Immature natural killer cell (primary cell): Measurements from ENCODE around the gene MYO1H. TPM values are rescaled to one million over a fixed set of nuclear protein-coding genes. Genes with fewer than 3 reads are reported as not detected.

Experiments
- DNase-seq, 3 donors: peaks; one replicate each; pipeline ENCODE4 v3.0.0; 2022; ENCODE audit warnings: mixed read lengths in 1 of 3
- H3K27ac Mint-ChIP-seq, 6 donors: one replicate each; pipeline ENCODE4 v1.8.0; 2020; ENCODE audit warnings: mixed read lengths in 6 of 6, mild to moderate bottlenecking in 5 of 6, inconsistent platforms in 4 of 6, moderate library complexity in 3 of 6
- H3K27me3 Mint-ChIP-seq, 3 donors: one replicate each; pipeline ENCODE4 v1.8.0; 2020 to 2021; ENCODE audit warnings: low read depth in 3 of 3, mild to moderate bottlenecking in 3 of 3, mixed read lengths in 3 of 3, moderate library complexity in 3 of 3, inconsistent platforms in 1 of 3
- H3K36me3 Mint-ChIP-seq, 3 donors: one replicate each; pipeline ENCODE4 v1.8.0; 2020; ENCODE audit warnings: mixed read lengths in 3 of 3, inconsistent platforms in 2 of 3, mild to moderate bottlenecking in 2 of 3
- H3K4me1 Mint-ChIP-seq, 2 donors: one replicate each; pipeline ENCODE4 v1.8.0; 2020; ENCODE audit warnings: inconsistent platforms in 2 of 2, mild to moderate bottlenecking in 2 of 2, mixed read lengths in 2 of 2, moderate library complexity in 1 of 2
- H3K4me3 Mint-ChIP-seq, 5 donors: one replicate each; pipeline ENCODE4 v1.8.0; 2020; ENCODE audit warnings: mild to moderate bottlenecking in 5 of 5, mixed read lengths in 5 of 5, inconsistent platforms in 3 of 5, moderate library complexity in 3 of 5
- H3K9me3 Mint-ChIP-seq, 6 donors: one replicate each; pipeline ENCODE4 v1.8.0; 2020; ENCODE audit warnings: mild to moderate bottlenecking in 6 of 6, mixed read lengths in 6 of 6, inconsistent platforms in 4 of 6, moderate library complexity in 3 of 6
- polyA plus RNA-seq, 3 donors: library from polyadenylated mRNA; unstranded; fragments of 300-500 nt; fragmentation: Illumina TruSeq; gene quantifications; one replicate each; pipeline ENCODE4 v1.2.3, GENCODE V29; 2021

The MYO1H gene
- polyA plus RNA-seq, 3 donors from 2014 or later, result not detected

DNA sequence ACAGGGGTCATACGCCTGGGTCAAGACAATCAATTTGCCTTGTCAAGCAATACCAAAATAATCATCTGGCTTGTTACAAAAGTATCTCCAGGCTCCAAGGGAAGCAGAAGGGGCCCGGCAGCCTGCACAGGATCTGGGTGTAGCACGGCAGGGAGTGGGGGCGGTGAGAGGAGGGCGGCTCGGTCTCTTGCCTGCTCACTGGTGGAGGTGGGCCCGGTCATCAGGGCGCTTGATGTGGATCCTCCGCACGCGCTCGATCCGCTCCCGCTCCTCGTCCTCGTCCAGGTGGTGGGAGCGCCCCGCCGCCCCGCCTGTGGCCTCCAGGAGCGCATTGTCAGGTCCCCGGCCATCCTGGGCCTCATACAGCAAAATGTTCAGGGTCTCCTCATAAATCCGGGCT lies 103.7 kb downstream of the MYO1H start:
- peaks cover 91 to 99% of the 10 kb centered on the region in 2 donors for H3K4me1 Mint-ChIP-seq
- H3K4me3 Mint-ChIP-seq, result peak overlapping the region; percentile 68 to 89 (median 79)
- peaks cover 0 to 10% (median 2%) of the 10 kb centered on the region in 3 donors for H3K27me3 Mint-ChIP-seq
- H3K36me3 Mint-ChIP-seq, result peaks cover 21 to 54% (median 36%) of the 10 kb centered on the region in 3 donors
- peak overlapping the region; percentile 82 to 99 (median 95) for H3K27ac Mint-ChIP-seq
- H3K9me3 Mint-ChIP-seq, result no peaks in the 10 kb centered on the region
- DNase-seq, result no peak

DNA sequence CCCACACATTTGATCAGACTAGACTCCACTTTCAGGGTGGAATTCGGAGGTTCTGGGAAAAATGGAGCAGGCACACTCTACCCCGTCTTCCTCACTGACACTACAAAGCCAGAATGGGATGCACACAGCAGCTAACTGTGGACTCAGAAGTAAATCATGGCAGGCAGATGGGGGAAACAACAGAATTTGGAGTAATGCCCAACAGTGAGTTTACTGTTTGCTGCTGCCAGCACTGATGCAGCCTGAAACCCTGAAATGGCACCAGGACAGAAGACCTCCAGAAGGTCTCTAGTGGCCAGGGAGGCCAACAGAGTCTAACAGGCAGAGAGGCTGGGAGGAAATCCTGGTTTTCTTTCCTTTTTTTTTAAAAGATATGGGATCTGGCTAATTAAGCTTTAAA lies 104.8 kb downstream of the MYO1H start:
- H3K4me1 Mint-ChIP-seq, result peaks cover 91 to 99% of the 10 kb centered on the region in 2 donors
- no peaks in the 10 kb centered on the region for H3K9me3 Mint-ChIP-seq
- peaks cover 0 to 10% (median 0%) of the 10 kb centered on the region in 3 donors for H3K27me3 Mint-ChIP-seq
- H3K27ac Mint-ChIP-seq, result peak overlapping the region; percentile 82 to 99 (median 95)
- H3K4me3 Mint-ChIP-seq, result peak overlapping the region; percentile 67 to 89 (median 73)
- peaks cover 29 to 56% (median 46%) of the 10 kb centered on the region in 3 donors for H3K36me3 Mint-ChIP-seq
- no peak for DNase-seq

DNA sequence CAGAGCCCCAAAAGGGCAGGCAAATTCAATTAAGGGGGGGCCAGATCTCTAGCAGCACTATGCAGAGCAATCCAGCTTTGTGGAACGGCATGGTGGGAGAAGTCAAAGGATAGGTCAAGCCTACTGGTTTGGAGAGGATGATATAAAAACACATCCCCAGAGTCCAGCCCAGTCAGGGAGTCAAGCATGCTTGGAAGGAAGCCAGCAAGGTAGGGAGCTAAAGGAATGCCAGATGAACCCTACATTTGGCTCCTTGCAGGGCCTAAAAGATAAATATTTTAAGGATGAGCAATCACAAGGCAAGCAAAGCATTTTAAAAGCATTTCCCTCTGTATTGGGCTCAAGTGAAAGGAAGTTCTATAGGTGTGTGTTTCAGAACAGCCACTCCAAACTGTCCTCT lies 108.0 kb downstream of the MYO1H start:
- H3K27me3 Mint-ChIP-seq, result peaks cover 2 to 3% (median 3%) of the 10 kb centered on the region in 3 donors
- no peak for DNase-seq
- H3K27ac Mint-ChIP-seq, result peak overlapping the region in 4 of 6 donors; percentile 7 to 98 (median 28)
- H3K4me1 Mint-ChIP-seq, result peaks cover 93 to 99% of the 10 kb centered on the region in 2 donors
- peaks cover 35 to 63% (median 54%) of the 10 kb centered on the region in 3 donors for H3K36me3 Mint-ChIP-seq
- H3K4me3 Mint-ChIP-seq, result peak overlapping the region in 1 of 5 donors; percentile 17
- H3K9me3 Mint-ChIP-seq, result no peaks in the 10 kb centered on the region

DNA sequence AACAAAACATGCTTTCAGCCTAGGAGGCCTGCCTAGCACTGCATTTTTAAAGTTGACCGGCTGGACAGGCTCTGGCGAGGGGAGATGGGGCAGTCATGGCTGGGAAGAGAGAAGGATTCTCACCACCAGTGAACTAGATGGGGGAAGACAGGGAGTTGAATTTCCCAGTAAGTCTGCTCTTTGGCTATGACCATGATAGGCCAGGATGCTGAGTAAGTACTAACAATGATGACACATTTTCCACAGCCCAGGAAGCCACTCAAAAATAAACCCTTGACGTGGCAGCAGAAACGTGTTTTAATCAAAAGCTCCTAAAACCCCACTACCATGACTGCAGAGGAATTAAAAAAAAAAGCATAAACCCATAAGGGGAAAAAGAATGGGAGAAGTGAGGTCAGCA lies 110.4 kb downstream of the MYO1H start:
- peak overlapping the region; percentile 85 to 98 (median 96) for H3K27ac Mint-ChIP-seq
- H3K36me3 Mint-ChIP-seq, result peaks cover 30 to 57% (median 51%) of the 10 kb centered on the region in 3 donors
- H3K27me3 Mint-ChIP-seq, result peaks cover 3 to 5% (median 4%) of the 10 kb centered on the region in 3 donors
- peaks cover 93 to 99% of the 10 kb centered on the region in 2 donors for H3K4me1 Mint-ChIP-seq
- H3K4me3 Mint-ChIP-seq, result peak overlapping the region; percentile 67 to 85 (median 80)
- no peak for DNase-seq
- H3K9me3 Mint-ChIP-seq, result no peaks in the 10 kb centered on the region

DNA sequence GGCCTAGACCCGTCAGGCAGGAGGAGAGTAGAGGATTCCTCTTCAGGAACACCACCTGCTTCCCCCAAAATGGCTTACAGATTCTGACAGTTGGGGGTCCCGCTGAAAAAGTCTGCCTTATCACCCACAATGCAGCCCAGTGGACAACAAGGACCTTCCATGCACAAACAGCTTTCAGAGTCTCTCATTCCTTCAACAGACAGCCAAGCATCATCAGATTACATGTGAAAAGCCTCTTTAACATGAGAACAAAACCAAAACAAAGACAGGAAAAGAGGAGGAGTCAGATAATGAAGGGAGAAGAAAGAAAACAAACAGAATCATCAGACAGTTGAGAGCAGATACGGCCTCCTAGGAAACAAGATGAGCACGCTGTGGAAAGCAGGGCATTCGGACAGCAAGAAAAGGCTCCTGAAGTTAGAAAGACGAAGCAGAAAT lies 111.1 kb downstream of the MYO1H start:
- Mint-ChIP-seq H3K4me1 (peaks cover 93 to 99% of the 10 kb centered on the region in 2 donors), H3K4me3 (peak overlapping the region; percentile 62 to 85 (median 80)), H3K9me3 (no peaks in the 10 kb centered on the region), H3K36me3 (peaks cover 28 to 52% (median 46%) of the 10 kb centered on the region in 3 donors), H3K27ac (peak overlapping the region; percentile 85 to 98 (median 96)), H3K27me3 (peaks cover 3 to 5% (median 4%) of the 10 kb centered on the region in 3 donors)
- DNase-seq, result no peak

DNA sequence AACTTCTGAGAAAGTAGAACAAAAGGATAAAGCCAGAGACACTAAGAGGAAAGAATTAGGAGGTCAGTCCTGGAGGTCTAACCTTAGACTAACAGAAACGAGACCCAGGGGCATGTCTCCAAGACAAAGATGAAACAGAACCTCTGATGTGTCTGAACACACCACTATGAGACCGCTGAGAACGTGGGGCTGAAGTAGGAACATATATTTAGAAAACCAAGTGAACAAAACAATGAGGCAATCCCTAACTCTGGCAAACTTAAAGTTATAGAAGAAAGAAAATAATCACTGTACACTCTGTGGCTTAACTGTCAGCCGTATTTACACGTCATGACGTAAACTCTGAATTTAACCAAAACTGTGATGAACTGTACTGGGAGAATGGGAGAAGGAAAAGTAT lies 111.5 kb downstream of the MYO1H start:
- H3K27ac Mint-ChIP-seq, result peak overlapping the region; percentile 85 to 98 (median 96)
- peaks cover 93 to 99% of the 10 kb centered on the region in 2 donors for H3K4me1 Mint-ChIP-seq

DNA sequence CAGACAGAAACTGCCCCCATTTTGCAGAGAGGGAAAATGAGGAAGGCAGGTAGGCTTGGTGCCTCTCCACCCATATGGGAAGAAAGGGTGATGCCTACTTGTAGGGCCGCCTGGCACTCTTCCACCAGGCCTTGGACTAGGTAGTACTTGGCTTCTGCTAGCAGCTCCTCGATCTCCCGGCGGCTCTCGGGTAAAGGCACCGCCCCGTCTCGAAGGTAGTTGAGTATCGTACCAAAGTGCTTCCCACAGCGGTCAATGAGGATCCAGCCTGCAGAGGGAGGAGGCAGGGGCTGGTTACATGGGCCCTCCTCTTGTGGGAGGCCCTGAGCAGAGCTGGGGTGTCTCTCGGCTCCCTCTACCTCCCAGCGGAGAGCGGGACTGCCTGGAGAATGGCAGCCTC lies 112.8 kb downstream of the MYO1H start:
- H3K9me3 Mint-ChIP-seq, result no peaks in the 10 kb centered on the region
- peak overlapping the region; percentile 85 to 99 (median 96) for H3K27ac Mint-ChIP-seq
- DNase-seq, result no peak
- H3K36me3 Mint-ChIP-seq, result peaks cover 29 to 44% (median 34%) of the 10 kb centered on the region in 3 donors
- peak overlapping the region; percentile 57 to 85 (median 78) for H3K4me3 Mint-ChIP-seq
- H3K4me1 Mint-ChIP-seq, result peaks cover 100% of the 10 kb centered on the region in 2 donors
- H3K27me3 Mint-ChIP-seq, result peaks cover 3 to 5% (median 4%) of the 10 kb centered on the region in 3 donors

More for the DNA sequence above, 111.5 kb downstream of the MYO1H start:
- no peak for DNase-seq
- Mint-ChIP-seq H3K36me3 (peaks cover 24 to 47% (median 42%) of the 10 kb centered on the region in 3 donors), H3K27me3 (peaks cover 3 to 5% (median 4%) of the 10 kb centered on the region in 3 donors), H3K9me3 (no peaks in the 10 kb centered on the region), H3K4me3 (peak overlapping the region; percentile 62 to 85 (median 80))

DNA sequence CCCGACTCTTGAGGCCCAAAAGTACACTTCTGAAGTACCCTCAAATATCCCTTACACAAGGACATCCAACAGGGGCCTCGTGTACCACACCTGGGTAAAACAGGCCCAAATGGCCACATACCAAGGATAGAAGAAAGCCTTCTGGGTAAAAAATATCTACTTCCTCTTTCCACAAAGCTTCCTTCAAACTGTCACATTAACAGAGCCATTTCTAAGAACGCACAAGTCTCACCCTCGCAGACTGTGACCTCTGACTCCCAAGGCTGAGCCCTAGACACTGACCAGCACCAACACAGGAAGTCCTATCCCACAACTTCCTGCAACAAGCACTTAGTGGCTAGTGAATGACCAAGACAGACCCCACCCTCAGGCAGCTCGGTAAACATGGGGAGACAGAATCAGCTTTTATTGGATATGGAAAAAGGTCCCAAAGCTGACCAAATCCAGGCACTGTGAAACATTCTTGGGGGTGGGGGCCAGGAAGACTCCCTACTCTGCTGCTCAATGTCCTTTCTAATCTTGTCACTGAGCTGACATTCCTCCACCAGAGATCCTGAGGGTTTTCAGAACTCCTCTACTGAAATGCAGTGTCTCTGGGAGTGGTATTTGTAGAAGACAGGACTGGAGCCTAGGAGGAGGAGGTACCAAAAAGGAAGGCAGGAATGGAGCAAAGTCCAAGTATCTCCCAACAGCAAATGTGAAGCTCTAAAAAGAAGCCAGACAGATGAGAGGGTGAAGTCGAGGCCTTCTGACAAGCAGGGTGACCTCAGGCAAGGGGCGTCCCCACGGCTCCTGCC lies 113.5 kb downstream of the MYO1H start:
- Mint-ChIP-seq H3K9me3 (no peaks in the 10 kb centered on the region), H3K4me1 (peaks cover 100% of the 10 kb centered on the region in 2 donors), H3K27me3 (peaks cover 3 to 5% (median 4%) of the 10 kb centered on the region in 3 donors), H3K4me3 (peak overlapping the region; percentile 57 to 85 (median 78)), H3K36me3 (peaks cover 23 to 39% (median 26%) of the 10 kb centered on the region in 3 donors), H3K27ac (peak overlapping the region; percentile 85 to 99 (median 96))
- DNase-seq, result peak; percentile 45 to 59 (median 56)

DNA sequence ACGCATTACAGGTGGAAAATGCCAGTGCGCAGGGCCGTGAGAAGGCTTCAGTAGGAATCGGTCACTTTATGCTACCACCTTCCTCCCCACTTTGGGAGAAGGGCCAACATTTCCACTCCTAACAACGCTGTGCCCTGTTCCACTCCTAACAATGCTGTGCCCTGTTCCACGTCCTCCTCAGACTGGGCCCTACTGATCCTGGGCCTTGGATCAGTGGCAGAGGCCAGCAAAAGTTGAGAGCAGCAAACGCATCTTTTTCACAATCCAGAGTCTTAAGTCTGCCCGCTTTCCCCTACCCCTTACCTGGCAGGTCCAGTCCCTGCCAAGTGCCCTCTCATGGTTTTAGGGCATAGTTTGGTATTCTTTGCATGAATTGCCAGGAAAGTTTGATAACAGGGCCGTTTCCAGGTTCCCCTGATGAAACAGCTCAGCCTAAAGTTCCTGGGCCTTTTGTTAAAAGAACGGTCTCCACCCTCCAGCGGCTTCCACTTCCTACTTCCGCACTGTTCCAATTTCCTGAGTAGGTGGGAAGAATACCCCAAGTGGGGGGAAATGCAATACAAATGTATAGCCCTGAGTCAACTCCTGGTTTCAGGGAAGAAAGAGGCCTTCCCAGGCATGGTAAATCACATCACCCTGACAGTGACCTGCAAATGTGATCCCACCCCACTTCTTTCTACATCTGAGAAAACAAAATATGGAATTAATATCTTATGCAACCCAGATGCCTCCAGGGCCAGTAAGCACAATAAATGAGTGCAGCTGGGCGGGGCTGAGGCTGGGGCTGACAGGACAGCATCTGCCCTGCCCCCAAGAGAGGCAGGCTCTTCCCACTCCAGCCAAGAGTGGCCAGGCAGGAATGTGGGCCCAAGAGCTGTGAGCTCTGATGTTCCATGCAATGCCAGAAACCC lies 114.4 kb downstream of the MYO1H start:
- peaks cover 3 to 5% (median 4%) of the 10 kb centered on the region in 3 donors for H3K27me3 Mint-ChIP-seq
- DNase-seq, result no peak
- peak overlapping the region; percentile 40 to 85 (median 69) for H3K4me3 Mint-ChIP-seq
- peaks cover 99 to 100% of the 10 kb centered on the region in 2 donors for H3K4me1 Mint-ChIP-seq
- H3K9me3 Mint-ChIP-seq, result no peaks in the 10 kb centered on the region
- H3K27ac Mint-ChIP-seq, result peak overlapping the region; percentile 85 to 99 (median 96)
- peaks cover 15 to 30% (median 20%) of the 10 kb centered on the region in 3 donors for H3K36me3 Mint-ChIP-seq

DNA sequence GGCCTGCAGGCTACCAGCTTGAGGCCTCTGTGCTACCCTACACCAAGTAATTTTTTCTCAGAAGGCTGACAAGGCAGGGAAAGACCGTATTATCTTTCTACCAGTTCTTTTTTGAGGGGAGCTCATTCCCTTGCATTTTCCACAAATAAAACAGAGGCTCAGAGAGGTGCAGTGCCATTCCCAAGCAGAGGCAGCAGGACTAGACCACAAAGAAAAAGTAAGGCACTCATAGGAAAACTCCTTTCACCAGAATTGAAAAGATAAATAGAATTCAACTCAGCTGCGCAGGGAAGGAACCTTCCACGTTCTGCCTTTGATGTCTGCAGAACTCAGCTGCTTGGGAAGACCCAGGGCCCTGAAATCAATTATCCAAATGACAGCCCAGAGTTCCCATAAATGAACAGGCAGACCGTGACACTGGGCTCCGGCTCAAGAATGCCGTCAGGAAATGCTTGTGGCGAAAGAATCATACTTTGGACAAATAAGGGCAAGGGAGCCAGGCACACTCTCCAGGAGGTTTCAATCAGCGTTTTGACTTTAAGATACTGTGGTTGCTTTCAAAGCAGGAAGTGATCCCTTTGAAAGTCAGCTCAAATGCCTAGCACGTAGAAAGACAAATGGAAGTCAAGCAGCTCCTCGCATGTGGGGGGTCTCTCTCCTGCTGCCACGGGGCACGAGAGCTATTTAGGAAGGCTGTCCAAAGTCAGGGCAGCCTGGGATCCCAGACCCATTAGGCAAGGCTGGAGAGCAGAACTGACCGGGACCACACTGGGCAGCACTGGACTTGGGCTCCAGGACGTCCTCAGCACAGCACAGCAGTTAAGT lies 115.4 kb downstream of the MYO1H start:
- peak overlapping the region; percentile 85 to 99 (median 96) for H3K27ac Mint-ChIP-seq
- H3K27me3 Mint-ChIP-seq, result peaks cover 3 to 5% (median 4%) of the 10 kb centered on the region in 3 donors
- peaks cover 97 to 100% of the 10 kb centered on the region in 2 donors for H3K4me1 Mint-ChIP-seq
- H3K36me3 Mint-ChIP-seq, result peaks cover 13 to 29% (median 15%) of the 10 kb centered on the region in 3 donors
- peak overlapping the region; percentile 40 to 85 (median 63) for H3K4me3 Mint-ChIP-seq
- DNase-seq, result no peak
- no peaks in the 10 kb centered on the region for H3K9me3 Mint-ChIP-seq

DNA sequence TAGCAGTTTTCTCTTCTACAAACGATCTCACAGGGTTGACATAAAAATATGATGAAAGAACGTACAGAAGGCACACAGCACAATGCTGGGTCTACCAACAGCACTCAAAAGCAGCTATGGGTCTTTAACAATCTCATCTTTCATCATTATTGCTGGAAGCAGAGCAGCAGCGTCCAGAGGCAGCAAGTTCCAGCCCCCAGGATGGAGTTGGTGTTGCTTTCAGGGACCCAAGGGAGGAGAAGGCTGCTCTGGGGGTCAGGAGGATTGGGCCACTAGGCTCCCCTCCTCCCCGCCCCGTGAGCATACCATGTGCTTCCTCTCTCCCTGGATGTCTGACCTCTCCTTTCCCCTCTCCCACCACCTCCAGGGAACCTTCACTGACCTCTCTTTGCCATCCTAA lies 116.1 kb downstream of the MYO1H start:
- H3K9me3 Mint-ChIP-seq, result no peaks in the 10 kb centered on the region
- peaks cover 10 to 28% (median 19%) of the 10 kb centered on the region in 3 donors for H3K36me3 Mint-ChIP-seq
- no peak for DNase-seq
- H3K4me3 Mint-ChIP-seq, result peak overlapping the region in 4 of 5 donors; percentile 18 to 63 (median 53)
- H3K27ac Mint-ChIP-seq, result peak overlapping the region; percentile 85 to 99 (median 96)
- peaks cover 97 to 100% of the 10 kb centered on the region in 2 donors for H3K4me1 Mint-ChIP-seq
- peaks cover 1 to 5% (median 2%) of the 10 kb centered on the region in 3 donors for H3K27me3 Mint-ChIP-seq

DNA sequence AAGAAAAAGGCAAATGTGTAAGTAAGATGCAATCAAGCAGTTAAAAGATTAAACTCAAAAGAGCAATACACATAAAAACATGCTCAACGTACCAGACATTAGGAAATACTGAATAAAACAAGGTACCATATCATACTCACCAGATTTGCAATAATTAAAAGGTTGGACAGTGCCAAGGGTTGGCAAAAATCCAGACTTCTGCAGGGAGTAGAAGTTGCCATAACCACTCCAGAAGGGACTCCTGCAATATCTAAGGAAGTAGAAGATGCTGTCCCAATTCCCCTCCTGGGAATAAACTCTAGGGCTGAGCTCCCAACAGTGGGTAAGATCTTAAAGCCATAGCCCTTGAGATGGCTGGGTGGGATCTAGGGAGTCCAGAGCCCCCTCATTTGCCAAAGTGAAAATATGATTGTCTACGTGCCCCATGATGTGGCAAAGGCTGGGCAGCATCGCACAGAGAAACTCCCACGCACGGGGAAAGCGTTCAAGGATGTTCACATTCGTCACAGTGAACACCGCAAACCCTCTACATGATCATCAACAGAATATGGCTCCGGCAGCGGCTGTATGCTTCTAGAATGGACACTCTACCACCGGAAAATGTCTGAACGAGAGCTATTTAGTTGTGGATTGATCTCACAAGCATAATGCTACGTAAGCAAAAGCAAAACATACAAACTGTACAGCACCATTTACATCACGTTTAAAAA lies 117.1 kb downstream of the MYO1H start:
- no peak for DNase-seq
- peak overlapping the region; percentile 3 to 98 (median 74) for H3K27ac Mint-ChIP-seq

More for the DNA sequence above, 117.1 kb downstream of the MYO1H start:
- Mint-ChIP-seq H3K4me3 (peak overlapping the region in 1 of 5 donors; percentile 24), H3K4me1 (peaks cover 97 to 100% of the 10 kb centered on the region in 2 donors), H3K9me3 (no peaks in the 10 kb centered on the region), H3K27me3 (peaks cover 0 to 5% (median 2%) of the 10 kb centered on the region in 3 donors), H3K36me3 (peaks cover 4 to 23% (median 17%) of the 10 kb centered on the region in 3 donors)
